H1 (cell line): ENCODE data around the gene TDRD12. TPM values are rescaled to one million over a fixed set of nuclear protein-coding genes. Genes with fewer than 3 reads are reported as not detected.

ENCODE experiments used
- NANOG ChIP-seq: IDR thresholded peaks from 2 replicates; pipeline ENCODE4 v1.6.1; 2011; ENCODE audit warnings: low read length, low read depth, mild to moderate bottlenecking, inconsistent platforms; ENCODE audit not compliant: insufficient read depth, poor library complexity, severe bottlenecking
- polyA plus RNA-seq, 7 experiments: library from polyadenylated mRNA; depleted of rRNA in 3 of 7; stranded (reverse) in 5 of 7; unstranded in 2 of 7; fragments of >200 nt in 5 of 7; fragments of 200-250 nt in 2 of 7; gene quantifications; 1 replicate in 5 of 7; 2 replicates in 1 of 7; 4 replicates in 1 of 7; pipeline versions ENCODE4 v1.2.1 to v1.2.3, GENCODE V29; 2011 to 2013; ENCODE audit warnings: missing spikeins in 2 of 7, mixed read lengths in 2 of 7
- total RNA-seq: library from RNA; stranded (reverse); fragmentation: NEBNext Ultra II Directional; extraction: Animal tissue kit (Norgen Biotek cat#: 25700); gene quantifications from 2 replicates; pipeline ENCODE4 v1.2.1, GENCODE V29; 2021

The TDRD12 gene
- total and polyA plus RNA-seq, 2 of the 8 experiments (the other 6 are each of a cell fraction or from before 2014, with no cell fraction given): 0.39 to 0.88 TPM

GRCh38 chr19:32823747-32824102 is 104.2 kb downstream of the TDRD12 start (continued):
- TF ChIP-seq NANOG: no peak
